HG02588 (cell line): ENCODE results near the gene PHF19.

Experiments
- ATAC-seq: cut with Tn5 transposase; IDR thresholded peaks from one replicate; pipeline ENCODE4 v1.9.1; 2021; ENCODE audit warnings: mild to moderate bottlenecking, moderate library complexity; ENCODE audit not compliant: unreplicated experiment

PHF19 gene

DNA sequence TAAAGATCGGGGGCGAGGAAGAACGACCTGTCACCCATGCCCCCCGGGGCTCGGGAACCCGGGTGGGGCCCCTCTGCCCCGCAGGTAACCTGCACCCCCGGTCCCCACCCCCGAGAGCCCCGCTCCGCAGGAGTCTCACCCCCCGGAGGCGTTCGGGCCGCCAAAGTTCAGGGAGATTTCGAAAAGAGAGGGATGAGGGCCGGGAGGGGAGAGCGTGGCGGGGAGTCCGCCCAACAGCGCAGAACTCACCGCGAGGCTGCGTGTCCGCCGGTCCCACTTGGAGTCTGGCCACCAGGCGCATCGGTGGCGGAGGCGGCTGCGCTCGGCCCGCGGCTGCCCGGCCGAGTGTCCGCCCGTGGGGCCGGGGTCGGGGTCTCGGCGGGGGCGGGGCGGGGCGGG is at the start of gene PHF19:
Gene PHF19 (minus strand): TSS at position 347 of the 399 bp plus-strand sequence. CDS start 2,447 bp downstream, outside the sequence.
- peak; percentile 2 for ATAC-seq

DNA sequence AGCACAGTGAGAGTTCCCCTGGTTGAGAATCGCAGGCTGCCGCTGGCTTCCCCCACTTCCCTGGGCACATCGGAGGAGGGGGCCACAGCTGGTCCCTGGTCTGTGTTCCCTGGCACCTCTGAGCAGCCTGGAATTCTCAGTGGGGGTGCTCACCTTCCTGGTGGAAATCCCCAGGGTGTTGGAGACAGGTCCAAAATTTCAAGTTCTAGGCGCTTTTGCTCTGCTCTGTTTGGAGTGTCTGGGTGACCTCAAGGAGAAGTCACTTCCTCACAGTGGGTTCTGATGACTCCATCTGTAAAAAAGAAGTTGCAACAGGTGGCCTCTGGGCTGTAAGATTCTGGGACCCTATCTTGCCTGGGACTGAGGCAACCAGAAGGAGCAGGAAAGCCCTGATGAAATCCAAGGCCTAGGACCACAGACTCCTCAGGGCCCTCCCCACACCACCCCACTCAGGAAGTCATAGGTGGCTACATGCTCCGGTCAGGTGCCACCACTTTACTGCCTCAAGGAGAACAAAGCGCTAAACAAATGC is 49.5 kb upstream of the PHF19 start, which contains the start of gene TRAF1:
Gene TRAF1 (minus strand): TSS at position 400 of the 532 bp plus-strand sequence. CDS start 721 bp downstream, outside the sequence.
- peak; percentile 12 for ATAC-seq

DNA sequence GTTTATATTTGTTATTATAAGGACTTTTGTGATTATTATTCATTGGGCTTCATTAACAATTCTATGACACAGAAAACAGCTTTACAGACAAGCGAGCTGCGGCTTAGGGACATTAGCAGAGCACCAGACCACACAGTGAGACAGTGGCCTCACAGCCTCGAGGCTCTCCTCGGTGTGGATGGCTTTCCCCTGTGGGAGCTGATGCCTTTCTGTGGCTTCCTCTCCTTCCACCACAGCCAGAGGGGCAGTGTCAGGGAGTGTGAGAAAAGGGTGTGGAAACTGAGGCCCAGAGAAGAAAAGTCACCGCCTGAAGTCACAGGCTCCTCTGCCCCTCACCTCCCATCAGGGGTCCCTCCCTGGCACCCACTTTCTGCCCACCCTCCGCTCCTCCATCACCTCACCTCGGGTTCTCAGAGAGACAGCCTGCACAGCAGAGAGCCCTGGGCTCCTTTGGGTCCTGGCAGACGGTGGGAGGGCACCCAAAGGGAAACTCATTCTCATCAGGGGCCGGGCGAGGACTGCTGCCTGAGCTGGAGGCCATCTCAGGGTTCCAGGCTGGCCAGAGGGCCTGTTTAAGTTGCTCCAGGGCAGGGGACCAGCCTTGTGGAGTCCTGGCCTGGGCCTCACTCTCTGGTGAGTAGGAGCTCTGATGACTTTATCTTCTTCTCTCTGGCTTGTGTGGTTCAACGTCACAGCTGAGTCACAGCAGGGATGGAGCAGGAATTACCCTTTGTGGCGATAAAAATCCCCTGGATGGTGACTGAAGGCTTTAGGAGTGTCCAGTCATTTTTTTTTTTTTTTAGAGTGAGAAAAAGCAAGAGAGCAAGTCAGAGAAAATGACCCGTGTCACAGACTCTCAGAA is 48.8 kb upstream of the PHF19 start:
- peak; percentile 42 for ATAC-seq

DNA sequence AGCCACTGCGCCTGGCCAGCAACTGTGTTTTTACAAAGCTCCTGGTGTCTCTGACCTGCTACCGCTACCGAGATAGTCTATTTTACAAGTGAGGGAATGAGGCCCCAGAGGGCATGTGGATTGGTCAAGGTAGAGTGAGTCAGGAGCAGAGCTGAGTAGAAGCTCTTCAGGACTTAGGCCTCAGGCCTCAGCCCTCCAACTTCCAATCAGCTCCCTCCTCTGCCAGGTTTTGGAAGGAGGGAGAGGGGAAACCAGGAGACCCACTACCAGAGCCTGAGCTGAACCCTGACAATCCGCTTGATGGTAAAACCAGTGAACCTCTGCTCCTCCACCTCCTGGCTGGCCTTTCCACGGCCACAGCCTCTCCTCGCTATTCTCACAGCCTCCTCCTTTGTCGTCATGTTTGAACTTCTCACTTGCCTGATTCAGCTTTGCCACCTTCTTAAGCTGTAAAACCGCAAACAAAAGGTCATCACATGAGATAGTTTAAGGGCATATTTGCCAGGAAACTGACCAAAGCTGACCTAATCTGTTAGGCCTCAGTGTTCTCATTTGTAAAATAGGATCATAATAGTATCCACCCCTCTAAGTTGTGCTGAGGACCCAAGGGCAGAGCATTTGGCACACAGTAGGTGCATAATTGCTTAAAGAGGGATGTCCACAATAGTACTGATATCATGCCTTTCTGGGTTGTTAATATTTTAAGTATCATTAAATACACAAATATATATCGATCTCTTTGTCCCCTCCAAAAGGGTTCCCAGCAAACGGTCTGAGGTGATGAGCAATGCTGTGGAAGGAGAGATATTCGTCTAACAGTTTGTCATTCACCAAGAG is 47.9 kb upstream of the PHF19 start:
- ATAC-seq, result no peak

DNA sequence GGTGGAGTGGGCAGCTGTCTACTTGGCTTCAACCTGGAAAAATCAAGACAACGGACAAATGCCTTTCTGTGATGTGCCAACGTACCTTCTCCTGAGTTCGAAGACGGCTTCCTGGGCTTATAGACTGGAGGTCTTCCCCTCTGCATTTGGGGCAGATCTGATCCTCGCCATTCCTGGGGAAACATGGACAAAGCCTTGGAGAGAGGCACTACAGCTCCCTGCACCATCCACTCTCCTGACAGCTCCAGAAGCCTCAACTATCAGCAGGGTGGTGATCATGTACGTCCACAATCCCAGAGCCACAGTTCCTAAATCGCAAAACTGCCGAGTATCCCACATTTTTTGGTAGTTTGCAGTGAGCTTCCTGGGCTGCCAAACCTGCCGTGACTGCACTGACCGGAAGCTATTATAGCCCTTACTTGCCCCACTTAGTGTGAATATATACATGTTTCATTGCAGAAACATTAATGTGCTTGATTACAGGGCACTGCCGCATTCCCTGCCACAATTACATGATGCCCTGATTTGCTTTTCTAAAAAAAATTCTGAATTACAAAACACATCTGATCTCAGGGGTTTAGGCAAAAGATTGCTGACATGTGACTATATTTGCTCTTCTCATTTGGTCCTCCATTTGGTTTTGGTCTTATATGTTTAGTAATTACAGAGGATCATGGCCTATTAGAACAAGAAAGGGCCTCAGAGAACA is 46.8 kb upstream of the PHF19 start:
- no peak for ATAC-seq

DNA sequence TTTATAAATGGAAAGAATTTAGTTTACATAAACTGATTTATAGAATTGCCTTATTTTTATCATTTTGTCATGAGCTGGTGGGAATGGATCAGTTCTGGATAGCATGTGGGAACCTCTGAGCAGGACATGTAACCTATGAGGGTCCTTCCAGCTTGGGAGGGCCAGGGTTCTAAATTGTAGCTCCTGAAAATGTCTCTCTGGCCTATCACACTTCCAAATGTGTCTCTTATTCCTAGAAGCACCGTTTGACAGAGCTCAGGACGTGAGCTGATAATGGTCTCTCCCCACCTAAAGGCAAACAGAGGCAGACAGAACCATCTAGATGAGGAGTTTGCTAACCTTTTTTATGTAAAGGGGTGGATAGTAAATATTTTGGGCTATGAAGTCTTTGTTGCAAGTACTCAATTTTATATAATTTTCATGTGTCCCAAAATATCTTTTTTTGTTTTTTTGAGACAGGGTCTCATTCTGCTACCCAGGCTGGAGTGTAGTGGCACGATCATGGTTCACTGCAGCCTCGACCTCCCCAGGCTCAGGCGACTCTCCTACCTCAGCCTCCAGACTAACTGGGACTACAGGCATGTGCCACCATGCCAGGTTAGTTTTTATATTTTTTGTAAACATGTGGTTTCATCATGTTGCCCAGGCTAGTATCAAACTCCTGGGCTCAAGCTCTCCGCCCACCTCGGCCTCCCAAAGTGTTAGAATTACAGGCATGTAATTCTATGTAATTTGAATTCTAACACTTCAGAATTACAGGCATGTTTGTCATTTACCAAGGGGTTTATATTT is 45.6 kb upstream of the PHF19 start:
- ATAC-seq, result no peak

DNA sequence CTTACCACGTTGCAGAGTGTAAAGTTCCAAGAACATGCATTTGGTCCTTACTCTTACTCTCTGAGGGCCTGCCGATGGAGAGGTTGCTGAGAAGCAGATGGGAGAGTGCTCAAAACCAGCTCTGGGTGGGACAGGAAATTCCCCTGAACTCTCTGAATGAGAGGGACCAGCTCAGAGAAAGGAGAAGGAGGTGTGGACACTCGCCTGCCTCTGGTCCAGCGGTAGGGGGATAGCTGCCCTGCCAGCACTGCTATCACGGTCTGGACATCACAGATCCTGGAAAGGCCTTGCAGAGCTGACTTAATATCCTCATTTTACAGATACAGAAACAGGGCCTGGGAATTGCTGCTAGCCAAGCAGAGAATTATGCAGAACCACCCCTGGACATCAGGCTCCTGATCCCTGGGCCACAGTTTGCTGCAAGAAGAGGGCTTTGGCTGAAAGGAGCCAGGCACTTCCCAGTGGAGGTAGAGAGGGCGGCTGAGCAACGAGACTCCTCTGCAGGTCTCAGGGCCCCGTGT is 44.7 kb upstream of the PHF19 start:
- no peak for ATAC-seq

DNA sequence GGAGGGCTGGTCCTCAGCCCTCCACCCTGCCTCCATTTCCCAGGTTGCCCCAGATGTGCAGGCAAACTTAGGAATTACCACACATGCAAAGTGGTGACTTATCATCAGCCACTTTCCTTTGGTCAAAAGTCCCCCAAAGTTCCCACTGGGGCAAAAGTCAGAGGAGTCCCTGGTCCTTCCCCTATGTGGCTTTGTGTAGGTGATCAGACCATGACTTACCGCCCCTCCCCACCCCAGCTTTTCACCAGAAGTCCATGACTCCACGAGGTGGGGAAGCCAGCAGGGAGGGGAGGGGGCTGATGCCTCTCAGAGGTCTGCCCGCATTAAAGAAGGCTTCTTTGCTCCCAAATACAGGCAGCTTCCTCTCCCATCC is 43.8 kb upstream of the PHF19 start:
- ATAC-seq, result no peak

DNA sequence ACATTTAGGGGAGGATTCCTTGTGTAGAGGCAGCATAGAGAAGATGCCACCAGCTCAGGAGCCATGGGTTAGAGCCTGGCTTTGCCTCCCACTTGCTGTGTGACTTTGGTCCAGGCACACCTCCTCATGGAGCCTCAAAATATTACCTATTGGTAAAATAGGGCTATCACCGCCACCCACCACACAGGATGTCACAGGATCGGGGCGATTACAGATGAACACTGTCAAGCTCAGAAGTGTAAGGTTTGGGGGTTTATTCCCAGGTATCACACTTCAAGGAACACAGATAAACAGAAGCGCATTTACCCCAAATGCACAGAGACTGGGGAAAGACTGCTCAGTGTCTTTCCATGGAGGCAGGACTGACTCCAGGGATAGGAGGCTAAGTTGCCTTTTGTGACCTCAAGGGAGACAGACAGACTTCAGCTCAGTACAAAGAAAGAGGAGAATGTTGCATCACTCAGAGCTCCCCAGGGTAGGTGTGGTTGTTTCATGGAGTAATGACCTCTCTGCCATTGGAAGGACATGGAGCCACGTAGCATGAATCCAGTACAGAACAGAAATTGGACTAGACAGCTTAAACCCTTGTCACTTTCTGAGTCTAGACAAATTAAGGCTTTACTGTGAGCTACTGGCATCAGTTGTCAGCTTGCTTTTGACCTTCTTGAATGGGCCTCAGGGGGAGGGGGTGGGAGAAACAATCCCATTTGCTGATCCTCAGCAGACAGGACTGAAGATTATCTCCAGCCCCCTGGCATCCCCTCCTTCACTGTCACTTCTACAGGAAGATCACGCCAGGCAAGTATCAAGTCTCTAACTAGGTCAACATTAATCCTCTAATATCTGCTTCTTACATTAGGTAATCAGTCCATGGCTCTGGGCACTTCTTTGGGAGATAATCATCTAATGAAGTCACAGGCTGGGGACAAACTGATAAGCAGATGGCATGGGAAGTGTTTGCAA is 43.1 kb upstream of the PHF19 start:
- no peak for ATAC-seq

DNA sequence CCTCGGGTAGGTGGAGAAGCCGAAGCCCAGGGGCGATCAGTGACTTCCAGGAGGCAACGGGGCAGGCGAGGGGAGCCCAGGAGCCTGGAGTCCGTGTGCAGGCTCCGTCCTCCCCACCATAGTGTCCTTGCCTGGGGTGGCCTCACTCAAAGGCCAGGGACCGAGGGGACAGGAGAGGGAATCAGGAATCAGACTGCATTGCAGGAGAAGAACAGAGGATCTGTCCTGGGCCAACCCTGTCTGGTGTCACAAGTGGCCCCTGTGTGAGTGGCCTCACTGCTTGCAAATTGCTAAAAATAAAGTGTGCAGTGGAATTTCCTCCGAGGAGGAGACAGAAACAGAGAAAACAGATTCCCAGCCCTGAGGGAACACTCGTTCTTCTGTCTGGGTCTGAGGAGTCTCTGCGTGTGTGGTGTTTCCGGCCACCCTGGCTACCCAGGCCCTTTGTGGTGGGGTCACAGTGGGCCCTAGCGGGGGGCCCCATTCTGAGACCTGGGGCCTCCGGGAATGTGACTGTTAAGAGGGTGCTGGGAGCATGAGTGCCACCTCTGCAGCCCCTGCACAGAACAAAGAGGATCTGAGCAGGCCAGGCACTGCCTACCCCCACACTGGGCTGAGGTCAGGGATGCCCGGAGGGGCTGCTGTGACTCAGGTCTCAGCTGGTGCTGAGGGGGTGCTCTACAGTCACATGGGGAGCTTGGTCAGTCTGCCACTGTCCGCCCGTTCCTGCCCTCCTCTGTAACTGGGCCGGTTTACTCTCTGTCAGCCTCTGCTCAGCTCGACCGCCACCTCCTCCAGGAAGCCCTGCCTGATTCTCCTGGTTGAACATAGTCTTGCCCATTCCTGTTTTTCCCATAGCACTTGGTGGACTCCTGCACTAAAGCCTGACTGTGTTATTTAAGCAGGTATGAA is 42.2 kb upstream of the PHF19 start:
- no peak for ATAC-seq

DNA sequence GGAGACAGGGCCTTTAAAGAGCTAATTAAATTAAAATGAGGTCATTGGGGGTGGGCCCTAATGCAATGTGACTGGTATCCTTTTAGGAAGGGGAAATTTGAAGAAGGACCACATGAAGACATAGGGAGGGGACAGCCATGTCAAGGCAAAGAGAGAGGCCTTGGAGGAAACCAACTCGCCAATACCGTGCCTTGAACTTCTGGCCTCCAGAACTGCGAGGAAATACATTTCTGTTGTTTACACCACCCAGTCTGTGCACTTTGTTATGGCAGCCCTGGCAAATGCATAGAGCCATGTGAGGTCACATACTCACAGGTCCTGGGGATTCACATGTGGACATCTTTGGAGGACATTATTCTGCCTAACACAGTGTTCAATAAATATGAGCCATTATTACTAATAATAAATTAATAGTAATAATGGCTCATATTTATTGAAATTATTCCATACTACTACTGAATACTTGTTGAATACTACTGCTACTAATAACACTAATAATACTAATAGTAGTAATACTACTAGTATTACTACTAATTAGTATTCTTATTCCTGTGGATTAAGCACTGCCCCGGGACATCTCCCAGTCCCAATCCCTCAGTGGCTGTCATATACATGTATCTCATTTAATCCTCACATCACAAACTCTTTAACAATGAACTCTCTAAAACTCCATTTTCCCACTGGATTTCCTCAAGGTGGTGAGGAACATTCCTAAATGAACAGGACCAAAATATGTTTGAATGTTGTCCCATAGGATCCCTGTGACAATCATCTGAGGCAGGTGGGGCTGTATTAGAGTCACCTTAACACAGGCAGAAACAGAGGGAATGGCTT is 41.2 kb upstream of the PHF19 start:
- no peak for ATAC-seq

DNA sequence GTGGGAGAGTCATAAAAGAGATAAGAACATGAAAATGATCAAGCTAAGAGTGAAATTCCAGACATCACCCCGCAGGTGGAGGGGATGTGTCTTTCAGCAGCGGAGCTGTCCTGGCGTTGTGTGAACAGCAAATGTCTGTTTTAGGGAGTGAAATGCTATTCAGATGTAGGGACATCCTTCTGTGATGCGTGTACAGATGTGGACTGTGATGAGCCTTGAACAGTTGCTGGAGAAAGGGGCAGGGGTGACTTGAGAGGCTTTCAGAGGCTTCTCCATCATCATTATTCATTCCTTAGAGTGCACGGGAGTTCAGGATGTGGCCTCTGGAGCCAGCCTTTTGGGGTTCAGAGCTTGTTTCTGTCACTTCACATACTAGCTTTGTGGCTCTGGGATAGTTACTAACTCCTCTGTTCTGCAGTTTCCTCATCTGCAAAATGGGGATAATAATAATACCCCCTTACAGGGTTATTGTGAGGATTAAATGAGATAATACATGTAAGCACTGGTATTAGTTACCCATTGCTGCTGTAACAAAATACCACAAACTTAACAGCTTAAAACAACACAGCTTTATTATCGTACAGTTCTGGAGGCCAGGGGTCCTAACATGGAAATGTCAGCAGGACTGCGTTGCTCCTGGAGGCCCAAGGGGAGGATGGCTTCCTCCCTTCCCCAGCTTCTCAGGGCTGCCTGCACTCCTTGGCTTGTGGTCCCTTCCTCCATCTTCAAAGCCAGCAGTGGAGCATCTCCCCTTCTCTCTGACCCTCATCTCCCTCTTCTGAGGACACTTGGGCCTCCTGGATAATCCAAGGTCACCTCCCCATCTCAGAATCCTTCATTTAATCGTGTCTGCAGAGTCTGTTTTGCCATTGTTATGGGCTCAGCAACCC is 40.2 kb upstream of the PHF19 start:
- no peak for ATAC-seq

DNA sequence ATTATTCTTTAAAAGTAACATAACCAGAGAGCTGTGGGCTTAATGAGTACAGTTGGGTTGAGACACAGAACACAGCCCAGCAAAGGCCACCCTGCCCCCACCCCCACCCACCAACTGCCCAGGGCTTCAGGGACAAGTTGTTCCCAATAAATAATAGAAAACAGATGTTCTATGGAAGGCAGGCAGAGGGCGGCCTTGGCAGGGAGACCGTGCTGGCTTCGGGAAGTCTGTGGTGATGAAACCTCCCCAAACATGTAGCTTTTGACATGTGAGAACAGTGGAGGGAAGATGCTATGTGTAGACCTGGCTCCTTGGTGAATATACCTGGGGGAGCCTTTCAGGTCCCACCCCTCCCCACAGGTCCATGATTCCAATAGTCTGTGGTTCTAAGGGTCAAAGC is 39.6 kb upstream of the PHF19 start:
- ATAC-seq, result no peak

DNA sequence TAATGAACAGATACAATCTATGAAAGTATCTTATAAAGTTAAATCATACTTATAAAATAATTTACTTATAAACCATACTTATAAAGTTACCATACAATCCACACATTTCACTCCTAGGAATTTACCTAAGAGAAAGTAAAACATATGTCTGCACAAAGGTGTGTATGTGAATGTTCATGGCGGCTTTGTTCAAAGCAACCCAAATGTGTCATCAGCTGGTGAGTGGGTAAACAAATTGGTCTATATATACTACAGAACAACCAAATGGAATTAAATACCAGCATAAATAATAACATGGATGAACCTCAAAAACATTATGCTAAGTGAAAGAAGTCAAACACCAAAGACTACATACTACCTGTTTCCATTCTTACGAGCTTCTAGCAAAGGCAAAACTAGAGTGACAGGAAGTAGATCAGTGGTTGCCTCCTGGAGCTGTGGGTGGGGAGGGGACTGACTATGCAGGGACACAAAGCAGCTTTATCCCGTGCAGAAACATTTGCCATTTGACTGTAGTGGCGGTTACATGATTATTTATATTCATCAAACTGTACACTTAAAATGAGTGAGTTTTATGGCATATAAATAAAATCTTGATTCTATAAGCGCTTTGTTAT is 39.0 kb upstream of the PHF19 start:
- ATAC-seq, result no peak

DNA sequence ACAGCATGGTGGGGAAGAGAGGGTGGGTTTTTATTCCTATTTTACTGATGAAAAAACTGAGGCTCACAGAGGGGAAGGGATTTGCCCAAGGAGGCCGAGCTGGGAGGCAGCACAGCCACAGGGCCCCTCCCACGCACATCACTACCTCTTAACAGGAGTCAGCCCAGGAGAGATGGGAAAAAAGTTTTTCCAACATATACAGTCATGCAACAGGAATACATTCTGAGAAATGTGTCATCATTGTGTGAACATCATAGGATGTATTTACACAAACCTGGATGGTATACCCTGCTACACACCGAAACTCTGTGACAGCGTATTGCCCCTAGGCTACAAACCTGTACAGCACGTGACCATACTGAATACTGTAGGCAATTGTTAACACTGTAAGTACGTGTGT is 38.0 kb upstream of the PHF19 start:
- ATAC-seq, result no peak
